Activated CD4-positive, alpha-beta T cell treated with anti-CD3 and anti-CD28 coated beads for 48 hours (primary cell): ENCODE measurements around the gene CYSTM1.

ENCODE experiments used
- DNase-seq: peaks from one replicate; pipeline ENCODE4 v3.0.0-alpha.2; 2020

CYSTM1 gene

DNA sequence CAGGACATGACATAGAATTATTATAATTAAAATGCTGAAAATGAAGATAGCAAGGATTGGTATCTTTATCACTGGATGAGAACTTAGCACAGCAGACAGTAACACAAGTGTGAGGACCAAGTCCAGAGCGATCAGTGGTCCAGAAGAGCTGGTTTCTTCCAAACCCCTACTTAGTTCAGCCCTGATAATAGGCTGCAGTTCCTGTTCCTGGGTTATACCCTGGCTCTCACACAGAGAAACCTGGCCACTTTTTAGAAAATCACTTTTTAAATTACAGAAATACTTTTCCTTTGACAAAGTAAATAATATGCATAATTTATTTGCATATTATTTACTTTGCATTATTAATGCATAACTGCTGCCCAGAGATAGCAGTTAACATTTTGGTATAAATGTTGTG, 40.3 kb downstream of the CYSTM1 start:
- DNase-seq, result no peak

- DNase-seq, result no peak
These were observed 41.6 kb downstream of the CYSTM1 start for GRCh38 chr5:140216478-140217074.

DNA sequence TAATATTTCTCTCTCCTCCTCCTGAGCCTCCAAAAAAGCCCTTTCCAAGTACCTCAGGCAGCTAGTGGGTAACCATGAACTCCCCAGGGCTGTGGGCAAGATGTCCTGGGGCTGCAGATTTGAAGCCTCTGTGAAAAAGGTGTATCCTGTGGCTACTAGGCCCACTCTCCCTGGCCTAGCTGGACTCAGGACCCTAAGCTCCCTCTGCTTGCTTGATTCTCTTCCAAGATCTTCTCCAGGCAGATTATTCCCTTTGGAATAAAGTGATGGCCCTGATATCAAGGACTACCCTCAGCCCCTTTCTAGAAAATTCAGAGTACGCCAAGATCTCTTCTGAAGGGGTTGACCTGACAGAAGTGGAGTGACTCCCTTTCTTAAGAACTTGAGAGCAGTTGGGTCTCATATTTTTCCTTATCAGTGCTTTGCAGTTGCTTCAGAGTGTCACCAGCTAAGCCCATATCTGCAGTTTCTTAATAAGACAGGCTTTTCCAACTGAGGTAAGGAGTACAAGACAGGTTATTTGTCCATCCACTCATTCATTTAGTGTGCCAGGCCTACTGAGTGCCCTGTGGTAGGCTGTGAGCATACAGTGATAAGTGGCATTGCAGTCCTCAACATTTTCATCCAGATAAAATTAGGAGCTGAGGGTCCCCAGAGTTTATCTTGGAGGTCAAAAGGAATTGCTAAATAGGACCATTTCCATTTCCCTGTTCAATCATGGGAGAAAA, 42.5 kb downstream of the CYSTM1 start:
- no peak for DNase-seq

DNA sequence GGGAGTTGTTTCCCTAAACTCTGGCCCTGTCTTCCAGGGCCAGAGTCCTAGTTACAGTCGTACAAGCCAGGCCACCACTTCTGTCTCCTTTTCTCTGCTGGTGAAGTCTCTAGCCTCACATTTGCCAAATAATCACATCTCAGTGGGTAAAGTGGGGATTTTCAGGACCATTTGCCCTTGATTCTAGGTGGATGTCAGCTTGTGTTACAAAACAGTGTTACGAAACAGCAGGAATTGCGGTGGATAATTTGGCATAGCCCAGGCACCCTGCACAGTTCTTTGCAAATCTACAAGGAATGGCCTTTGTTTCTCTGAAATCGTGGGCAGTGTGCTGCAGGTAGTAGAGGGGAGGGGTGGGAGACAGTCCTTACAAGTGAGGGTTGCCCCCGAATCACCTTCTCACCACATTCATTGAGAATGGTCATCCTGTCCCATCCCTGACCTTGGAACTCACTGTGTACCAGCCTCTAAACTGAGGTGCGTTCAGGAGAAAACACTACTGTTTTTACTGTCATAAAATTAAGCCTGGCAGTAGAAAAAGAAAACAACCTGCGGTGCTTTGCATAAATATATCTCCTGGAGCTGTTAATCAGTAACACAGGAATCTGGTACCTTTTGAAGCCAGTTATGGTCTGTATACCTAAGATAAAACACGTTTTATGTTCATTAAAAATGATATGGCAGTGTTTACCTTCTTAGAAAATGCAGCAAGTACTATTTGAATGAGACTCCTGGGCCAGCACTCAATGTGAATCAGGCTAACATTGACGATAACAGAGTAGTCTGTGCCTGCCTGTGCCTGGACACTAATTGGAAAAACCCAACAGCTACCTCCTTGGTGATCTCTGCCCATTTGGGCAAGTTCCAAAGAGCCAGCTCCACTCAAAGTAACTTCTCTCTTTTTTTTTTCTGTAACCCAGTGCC, 44.3 kb downstream of the CYSTM1 start:
- DNase-seq, result no peak

- no peak for DNase-seq
These were observed 45.2 kb downstream of the CYSTM1 start for GRCh38 chr5:140220032-140220697.

DNA sequence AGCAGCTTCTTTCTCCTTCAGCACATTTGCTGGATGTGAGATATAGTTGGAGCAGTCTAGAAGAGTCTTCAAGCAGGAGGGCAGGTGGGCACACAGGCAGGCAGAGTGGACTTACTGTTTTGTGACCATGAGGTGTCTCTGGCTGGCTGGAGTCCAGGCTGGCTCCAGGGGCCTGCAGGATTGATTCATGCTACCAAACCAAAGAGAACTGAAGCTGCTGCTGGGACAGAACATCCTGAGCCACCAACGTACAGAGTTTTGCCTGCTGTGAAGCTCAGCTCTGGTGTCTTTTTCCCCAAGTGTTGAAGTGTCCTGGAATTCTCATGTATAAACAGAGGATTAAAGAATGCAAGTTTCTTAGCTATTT, 45.7 kb downstream of the CYSTM1 start:
- DNase-seq, result no peak

GRCh38 chr5:140221697-140222223, 46.8 kb downstream of the CYSTM1 start:
- DNase-seq, result no peak

GRCh38 chr5:140222416-140222815, 47.4 kb downstream of the CYSTM1 start:
- no peak for DNase-seq

DNA sequence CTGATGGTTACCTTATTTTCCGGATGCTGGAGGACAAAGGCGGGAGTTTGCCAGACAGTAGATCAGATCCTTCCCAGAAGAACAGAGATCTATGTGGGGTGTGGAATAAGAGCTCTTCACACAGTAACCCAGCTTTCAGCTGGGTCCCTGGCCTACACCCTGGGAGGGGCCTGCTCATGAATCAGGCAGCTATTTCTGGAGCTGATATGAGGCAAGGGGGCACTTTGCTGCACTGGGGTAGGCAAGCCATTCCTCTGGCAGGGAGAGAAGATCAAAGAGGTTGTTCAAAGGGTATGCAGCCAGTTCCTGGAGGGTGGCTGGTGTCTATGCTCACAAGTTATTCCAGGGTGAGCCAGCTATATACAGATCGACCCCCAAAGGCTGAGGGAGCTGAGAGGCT, 48.6 kb downstream of the CYSTM1 start:
- no peak for DNase-seq

GRCh38 chr5:140224658-140225057, 49.7 kb downstream of the CYSTM1 start:
- no peak for DNase-seq

DNA sequence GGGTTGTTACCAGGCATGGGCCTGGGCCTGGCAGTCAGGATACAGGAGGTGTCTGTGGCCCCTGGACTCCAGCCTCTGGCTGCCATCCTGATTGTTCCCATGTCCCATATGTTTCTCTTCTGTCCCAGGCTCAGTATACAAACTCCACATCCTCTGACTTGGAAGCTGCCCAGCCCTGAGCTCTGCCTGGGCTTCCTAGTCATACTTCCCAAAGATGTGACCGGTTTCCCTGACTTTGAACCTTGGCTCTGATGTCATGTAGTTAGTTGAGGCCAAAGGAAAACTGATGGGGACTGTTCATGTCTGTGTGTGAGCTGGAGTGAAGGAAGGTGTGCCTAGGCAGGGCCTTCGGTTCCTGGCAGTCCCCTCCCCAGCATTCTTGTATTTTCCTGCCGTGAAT, 50.4 kb downstream of the CYSTM1 start:
- no peak for DNase-seq

GRCh38 chr5:140227046-140227445, 52.1 kb downstream of the CYSTM1 start:
- DNase-seq, result no peak

DNA sequence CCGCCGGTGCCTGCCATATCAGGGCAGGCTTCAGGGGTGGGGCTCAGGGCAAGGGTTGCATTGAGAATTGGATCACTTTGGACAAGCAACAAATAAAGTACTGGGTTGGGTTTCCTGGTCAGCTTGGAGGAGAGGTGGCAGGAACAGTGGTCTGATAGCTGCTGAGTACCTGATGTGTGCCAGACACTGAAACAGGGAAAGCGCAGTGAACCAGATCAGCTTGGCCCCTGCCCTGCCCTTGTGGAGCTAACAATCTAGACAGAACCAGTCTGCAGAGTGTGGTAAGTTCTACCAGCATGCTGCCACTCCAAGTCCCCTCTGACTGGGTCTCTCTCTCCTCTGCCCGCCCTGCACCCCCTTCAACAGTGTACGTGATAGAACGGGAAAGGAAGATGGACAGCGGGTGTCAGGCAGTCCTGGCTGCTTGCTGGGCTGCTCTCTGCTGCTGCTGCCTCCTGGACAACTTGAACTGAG, 53.4 kb downstream of the CYSTM1 start:
- DNase-seq, result no peak

DNA sequence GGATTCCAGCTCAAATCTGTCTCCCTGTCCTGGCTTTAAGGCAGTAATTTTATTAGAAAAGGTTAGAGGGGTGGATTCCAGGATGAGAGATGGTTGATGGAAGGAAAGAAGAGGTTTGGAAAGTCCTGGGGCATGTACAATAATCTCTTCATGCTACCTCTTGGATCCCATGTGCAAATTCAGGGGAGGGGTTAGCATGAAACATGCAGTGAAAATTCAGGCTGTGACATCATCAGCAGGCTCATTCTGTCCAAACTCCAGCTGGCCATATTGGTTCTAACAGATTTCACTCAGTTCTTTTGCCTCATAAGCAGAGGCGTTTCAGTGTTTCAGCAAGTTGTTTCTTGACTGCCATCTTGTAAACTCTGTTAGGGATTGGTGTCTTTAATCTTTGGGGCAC, 55.4 kb downstream of the CYSTM1 start:
- no peak for DNase-seq

DNA sequence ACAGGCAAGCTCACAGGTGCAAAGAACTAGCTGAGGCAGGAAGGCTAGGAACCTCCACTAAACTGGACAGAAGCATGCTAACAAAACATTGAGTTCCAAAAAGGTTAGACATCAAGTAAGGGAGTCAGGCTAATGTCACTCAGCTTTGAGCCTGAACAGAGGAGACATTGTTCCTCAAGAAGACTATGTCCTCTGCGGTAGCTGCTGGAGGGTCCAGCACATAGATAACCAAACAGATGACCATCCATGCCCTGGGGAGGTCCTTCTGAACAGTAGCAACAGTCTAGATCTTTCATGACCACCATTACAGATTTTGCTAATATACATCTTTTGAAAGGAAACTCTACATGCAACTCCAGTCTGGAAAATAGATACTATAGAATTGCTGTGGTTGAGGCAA, 57.7 kb downstream of the CYSTM1 start:
- no peak for DNase-seq

- no peak for DNase-seq
These were observed 59.5 kb downstream of the CYSTM1 start for GRCh38 chr5:140234377-140234989.

DNA sequence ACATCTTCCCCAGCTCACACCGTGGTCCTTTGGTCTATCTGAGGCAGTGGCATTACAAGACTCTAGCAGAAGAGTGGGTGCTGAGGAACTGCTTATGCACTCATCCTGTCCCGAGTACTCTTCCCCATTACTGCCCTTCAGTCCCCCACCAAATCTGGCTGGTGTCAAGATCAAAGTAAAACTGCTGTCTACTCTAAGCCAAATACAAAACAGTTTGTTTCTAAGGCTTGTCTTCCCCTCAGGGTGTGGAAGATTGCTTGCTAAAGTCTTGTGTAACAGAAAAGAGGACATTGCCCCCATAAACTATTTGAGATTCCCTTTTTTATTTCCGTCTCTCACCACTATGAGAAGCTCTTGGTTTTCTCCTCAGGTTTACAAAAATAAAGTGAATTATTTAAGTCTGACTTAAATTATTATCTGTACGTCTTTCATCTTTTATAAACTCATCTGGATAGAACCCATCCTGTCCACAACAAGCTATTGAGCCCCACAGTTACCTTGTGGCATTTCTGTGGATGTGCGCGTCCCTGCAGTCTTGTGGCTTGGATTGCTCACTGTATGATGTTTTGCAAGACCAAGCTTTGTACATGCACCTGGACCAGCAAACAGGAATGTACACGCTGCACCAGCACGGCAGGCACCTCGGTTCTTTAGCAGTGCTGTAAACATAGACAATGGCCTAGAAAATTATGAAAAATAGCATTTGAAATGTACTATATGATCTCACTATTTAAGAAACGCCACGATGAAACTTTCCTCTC, 61.0 kb downstream of the CYSTM1 start:
- DNase-seq, result no peak

GRCh38 chr5:140236891-140237598, 62.1 kb downstream of the CYSTM1 start:
- no peak for DNase-seq

- DNase-seq, result no peak
These were observed 63.8 kb downstream of the CYSTM1 start for GRCh38 chr5:140238756-140239155.

DNA sequence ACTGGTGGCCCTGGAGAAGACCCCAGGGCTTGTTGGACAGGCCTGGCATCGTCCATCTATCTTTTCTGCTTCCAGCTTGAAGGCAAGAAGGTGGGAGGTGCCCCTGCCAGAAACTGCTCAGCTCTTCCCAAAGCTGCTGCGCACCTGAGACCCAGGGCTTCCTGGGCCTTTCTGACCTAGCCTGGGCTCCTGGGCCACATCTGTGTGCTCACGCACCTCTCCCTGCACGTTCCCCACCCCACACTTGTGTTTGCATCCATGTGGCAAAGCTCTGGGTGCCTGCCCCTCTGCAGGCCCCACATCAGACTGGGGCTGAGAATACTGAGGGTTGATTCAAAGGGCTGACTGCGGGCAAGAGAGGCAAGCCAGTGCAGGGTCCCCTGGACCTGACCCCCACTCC, 64.5 kb downstream of the CYSTM1 start:
- no peak for DNase-seq
